HepG2 (cell line): ENCODE measurements around the gene GMEB2. TPM values are rescaled to one million over a fixed set of nuclear protein-coding genes. Genes with fewer than 3 reads are reported as not detected.
A peak's percentile ranks its signal among the peaks of the same experiment; 100 is the strongest.

Experiments used
- AGO1 ChIP-seq: fragments of 200-400 bp; formaldehyde crosslinking; IDR thresholded peaks from 2 replicates; pipeline ENCODE4 v1.6.1; 2017; ENCODE audit warnings: mild to moderate bottlenecking, low read depth, low read length, moderate library complexity; ENCODE audit not compliant: poor library complexity, severe bottlenecking
- ARNT2 ChIP-seq: sonication (generic); formaldehyde crosslinking; IDR thresholded peaks from 2 replicates; pipeline ENCODE4 v1.8.0; 2022; ENCODE audit warnings: mild to moderate bottlenecking, low read depth, missing genetic modification reagents, moderate library complexity
- BRF2 ChIP-seq: sonication (generic); formaldehyde crosslinking; IDR thresholded peaks from 2 replicates; pipeline ENCODE4 v1.8.1; 2022; ENCODE audit warnings: mild to moderate bottlenecking, missing genetic modification reagents
- GABPA ChIP-seq, 2 experiments: IDR thresholded peaks; 2 replicates each; pipeline ENCODE4 v1.6.1; 2011 to 2016; ENCODE audit warnings: low read depth in 2 of 2, low read length in 1 of 2, missing biosample characterization in 1 of 2, missing genetic modification characterization in 1 of 2
- GRHL1 ChIP-seq: sonication (generic); formaldehyde crosslinking; conservative IDR thresholded peaks from 2 replicates; pipeline ENCODE4 v1.8.0; 2022; ENCODE audit warnings: missing genetic modification reagents
- HMGA1 ChIP-seq: sonication (generic); formaldehyde crosslinking; conservative IDR thresholded peaks from 2 replicates; pipeline ENCODE4 v1.4.0; 2020; ENCODE audit warnings: missing genetic modification reagents
- HNF4A ChIP-seq: sonication (generic); formaldehyde crosslinking; IDR thresholded peaks from 2 replicates; pipeline ENCODE4 v1.4.0; 2020; ENCODE audit warnings: missing genetic modification reagents
- KLF15 ChIP-seq: sonication (generic); formaldehyde crosslinking; IDR thresholded peaks from 2 replicates; pipeline ENCODE4 v1.8.1; 2023; ENCODE audit warnings: borderline replicate concordance, mild to moderate bottlenecking, inconsistent platforms, missing genetic modification reagents, mixed read lengths
- MEIS2 ChIP-seq: sonication (generic); formaldehyde crosslinking; IDR thresholded peaks from 2 replicates; pipeline ENCODE4 v1.9.0; 2021; ENCODE audit warnings: mild to moderate bottlenecking, missing genetic modification reagents
- PHF21A ChIP-seq: sonication (generic); formaldehyde crosslinking; IDR thresholded peaks from 2 replicates; pipeline ENCODE4 v1.5.0; 2020; ENCODE audit warnings: mild to moderate bottlenecking, missing genetic modification reagents
- TAF1 ChIP-seq: sonication (generic); formaldehyde crosslinking; IDR thresholded peaks from 2 replicates; pipeline ENCODE4 v1.4.0; 2020; ENCODE audit warnings: missing genetic modification reagents
- TEAD3 ChIP-seq: optimal IDR thresholded peaks from 2 replicates; pipeline ENCODE3; 2016; ENCODE audit warnings: borderline replicate concordance
- YY1 ChIP-seq: IDR thresholded peaks from 2 replicates; pipeline ENCODE4 v1.6.1; 2011; ENCODE audit warnings: low read length, low read depth, moderate library complexity, mild to moderate bottlenecking; ENCODE audit not compliant: insufficient read depth, insufficient replicate concordance
- ZC3H4 ChIP-seq: sonication (generic); formaldehyde crosslinking; IDR thresholded peaks from 2 replicates; pipeline ENCODE4 v1.4.0; 2020; ENCODE audit warnings: missing genetic modification reagents, borderline replicate concordance
- ZFAT ChIP-seq: sonication (generic); formaldehyde crosslinking; conservative IDR thresholded peaks from 2 replicates; pipeline ENCODE4 v1.8.1; 2023; ENCODE audit warnings: missing genetic modification reagents, inconsistent platforms
- ZFP1 ChIP-seq: IDR thresholded peaks from 2 replicates; pipeline ENCODE4 v1.6.1; 2016
- ZNF17 ChIP-seq: sonication (generic); formaldehyde crosslinking; IDR thresholded peaks from 2 replicates; pipeline ENCODE4 v1.5.0; 2020; ENCODE audit warnings: mild to moderate bottlenecking, missing genetic modification reagents
- ZNF44 ChIP-seq: sonication (generic); formaldehyde crosslinking; IDR thresholded peaks from 2 replicates; pipeline ENCODE4 v1.5.1; 2020; ENCODE audit warnings: mild to moderate bottlenecking, missing genetic modification reagents
- ZNF788 ChIP-seq: sonication (generic); formaldehyde crosslinking; IDR thresholded peaks from 2 replicates; pipeline ENCODE4 v1.5.0; 2020; ENCODE audit warnings: mild to moderate bottlenecking, missing genetic modification reagents, borderline replicate concordance
- ZNF883 ChIP-seq: sonication (generic); formaldehyde crosslinking; IDR thresholded peaks from 2 replicates; pipeline ENCODE4 v1.5.1; 2020; ENCODE audit warnings: mild to moderate bottlenecking, missing genetic modification reagents; ENCODE audit errors: not compliant biosample characterization
- polyA plus RNA-seq, 8 experiments: library from polyadenylated mRNA; depleted of rRNA in 3 of 8; stranded (reverse) in 7 of 8; unstranded in 1 of 8; fragments of >200 nt; fragmentation: Illumina TruSeq in 4 of 8; extraction: Trizol in 4 of 8; gene quantifications; 2 replicates each; pipeline versions ENCODE4 v1.2.1 to v1.2.3, GENCODE V29; 2011 to 2016; ENCODE audit warnings: low read depth in 4 of 8, missing spikeins in 1 of 8, mixed read lengths in 1 of 8; ENCODE audit not compliant: insufficient read depth in 1 of 8
- total RNA-seq, 5 experiments: library from RNA; depleted of rRNA; stranded (reverse); fragments of >200 nt; fragmentation: Illumina TruSeq; extraction: Trizol; gene quantifications; 2 replicates each; pipeline ENCODE4 v1.2.3, GENCODE V29; 2016; ENCODE audit warnings: low read depth in 1 of 5
- TF ChIP-seq, protein P1 (sequence below): IDR thresholded peaks from 2 replicates; pipeline ENCODE4 v1.6.1; 2016
- TF ChIP-seq, protein P2 (sequence below): sonication (generic); formaldehyde crosslinking; IDR thresholded peaks from 2 replicates; pipeline ENCODE4 v1.4.0; 2020; ENCODE audit warnings: missing genetic modification reagents
- TF ChIP-seq, protein P3 (sequence below): sonication (generic); formaldehyde crosslinking; IDR thresholded peaks from 2 replicates; pipeline ENCODE4 v1.4.0; 2020; ENCODE audit warnings: mild to moderate bottlenecking, missing genetic modification reagents

Gene GMEB2
- total and polyA plus RNA-seq, 2 of the 13 experiments (the other 11 are each of a cell fraction or from before 2014, with no cell fraction given): 10.6 to 12.4 TPM

- TF ChIP-seq KLF15 (CRISPR knock-in tag) (no peak), ZNF788 (CRISPR knock-in tag) (peak; percentile 49; the same call in 1 of the 2 replicates), TEAD3 (CRISPR knock-in tag) (peak; percentile 79), AGO1 (no peak), TAF1 (CRISPR knock-in tag) (peak; percentile 43; the same call in 1 of the 2 replicates), PHF21A (CRISPR knock-in tag) (0 out of 2 replicates have a peak, but pooled peaks have one; percentile 60), ARNT2 (CRISPR knock-in tag) (no peak; the same call in none of the 2 replicates), BRF2 (CRISPR knock-in tag) (no peak), ZNF44 (CRISPR knock-in tag) (no peak), YY1 (no peak), MEIS2 (CRISPR knock-in tag) (no peak; the same call in 1 of the 2 replicates), ZC3H4 (no peak), ZNF17 (CRISPR knock-in tag) (no peak), GABPA (IDR thresholded peaks at IDR 0.05; ENCODE audit: low read depth, low read length) (no peak), GABPA (CRISPR knock-in tag; IDR thresholded peaks at IDR 0.05; ENCODE audit: low read depth) (peak; percentile 29; the same call in 1 of the 2 replicates), ZFAT (no peak), ZFP1 (CRISPR knock-in tag) (no peak), GRHL1 (CRISPR knock-in tag) (no peak), HMGA1 (CRISPR knock-in tag) (no peak), HNF4A (CRISPR knock-in tag) (peak; percentile 9; the same call in 1 of the 2 replicates), ZNF883 (no peak)
- TF ChIP-seq, protein P1, sequence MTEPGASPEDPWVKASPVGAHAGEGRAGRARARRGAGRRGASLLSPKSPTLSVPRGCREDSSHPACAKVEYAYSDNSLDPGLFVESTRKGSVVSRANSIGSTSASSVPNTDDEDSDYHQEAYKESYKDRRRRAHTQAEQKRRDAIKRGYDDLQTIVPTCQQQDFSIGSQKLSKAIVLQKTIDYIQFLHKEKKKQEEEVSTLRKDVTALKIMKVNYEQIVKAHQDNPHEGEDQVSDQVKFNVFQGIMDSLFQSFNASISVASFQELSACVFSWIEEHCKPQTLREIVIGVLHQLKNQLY (CRISPR knock-in tag): no peak
- TF ChIP-seq, protein P2, sequence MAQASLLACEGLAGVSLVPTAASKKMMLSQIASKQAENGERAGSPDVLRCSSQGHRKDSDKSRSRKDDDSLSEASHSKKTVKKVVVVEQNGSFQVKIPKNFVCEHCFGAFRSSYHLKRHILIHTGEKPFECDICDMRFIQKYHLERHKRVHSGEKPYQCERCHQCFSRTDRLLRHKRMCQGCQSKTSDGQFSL (CRISPR knock-in tag): no peak
- TF ChIP-seq, protein P3, sequence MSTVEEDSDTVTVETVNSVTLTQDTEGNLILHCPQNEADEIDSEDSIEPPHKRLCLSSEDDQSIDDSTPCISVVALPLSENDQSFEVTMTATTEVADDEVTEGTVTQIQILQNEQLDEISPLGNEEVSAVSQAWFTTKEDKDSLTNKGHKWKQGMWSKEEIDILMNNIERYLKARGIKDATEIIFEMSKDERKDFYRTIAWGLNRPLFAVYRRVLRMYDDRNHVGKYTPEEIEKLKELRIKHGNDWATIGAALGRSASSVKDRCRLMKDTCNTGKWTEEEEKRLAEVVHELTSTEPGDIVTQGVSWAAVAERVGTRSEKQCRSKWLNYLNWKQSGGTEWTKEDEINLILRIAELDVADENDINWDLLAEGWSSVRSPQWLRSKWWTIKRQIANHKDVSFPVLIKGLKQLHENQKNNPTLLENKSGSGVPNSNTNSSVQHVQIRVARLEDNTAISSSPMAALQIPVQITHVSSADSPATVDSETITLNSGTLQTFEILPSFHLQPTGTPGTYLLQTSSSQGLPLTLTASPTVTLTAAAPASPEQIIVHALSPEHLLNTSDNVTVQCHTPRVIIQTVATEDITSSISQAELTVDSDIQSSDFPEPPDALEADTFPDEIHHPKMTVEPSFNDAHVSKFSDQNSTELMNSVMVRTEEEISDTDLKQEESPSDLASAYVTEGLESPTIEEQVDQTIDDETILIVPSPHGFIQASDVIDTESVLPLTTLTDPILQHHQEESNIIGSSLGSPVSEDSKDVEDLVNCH (CRISPR knock-in tag): no peak
Measured at GRCh38 chr20:63574829-63575743, 51.8 kb downstream of the GMEB2 start (continued).
